CD4-positive, CD25-positive, alpha-beta regulatory T cell (primary cell): ENCODE data around the gene SHC2. TPM values are rescaled to one million over a fixed set of nuclear protein-coding genes. Genes with fewer than 3 reads are reported as not detected.
"Not testable (repeated sequence)": the region's sequence is repeated elsewhere in the genome, so short reads cannot be mapped to it uniquely, and the experiment has no call there.

Source experiments
- ATAC-seq, 2 donors: fragments of 150-1000 bp; cut with Tn5 transposase; one replicate each; pipeline ENCODE4 v1.10.0; 2021; ENCODE audit warnings: low read depth in 2 of 2, moderate number of reproducible peaks in 2 of 2, moderate library complexity in 1 of 2
- DNase-seq, 3 donors: peaks; one replicate each; pipeline versions ENCODE4 v3.0.0 to v3.0.0-alpha.2; 2012 to 2022; ENCODE audit warnings: mixed read lengths in 1 of 3
- H3K27ac ChIP-seq: one replicate; pipeline ENCODE4 v1.7.0; 2013; ENCODE audit warnings: mild to moderate bottlenecking, low read length; ENCODE audit not compliant: insufficient read depth, poor library complexity, severe bottlenecking
- H3K27me3 ChIP-seq: one replicate; pipeline ENCODE4 v1.7.0; 2013; ENCODE audit warnings: low read length; ENCODE audit not compliant: control insufficient read depth, insufficient read depth
- H3K36me3 ChIP-seq: one replicate; pipeline ENCODE4 v1.7.0; 2013; ENCODE audit warnings: mild to moderate bottlenecking, low read length, moderate library complexity; ENCODE audit not compliant: control insufficient read depth, insufficient read depth
- H3K4me1 ChIP-seq: 2 replicates; pipeline ENCODE4 v1.7.0; 2013; ENCODE audit warnings: mild to moderate bottlenecking, low read length; ENCODE audit not compliant: insufficient read depth, control insufficient read depth, poor library complexity, severe bottlenecking
- H3K4me3 ChIP-seq: one replicate; pipeline ENCODE4 v1.7.0; 2013; ENCODE audit warnings: low read depth, mild to moderate bottlenecking, low read length, moderate library complexity
- H3K9me3 ChIP-seq, 2 experiments: 1 replicate in 1 of 2; 2 replicates in 1 of 2; pipeline ENCODE4 v1.7.0; 2013; ENCODE audit warnings: low read length in 2 of 2, mild to moderate bottlenecking in 1 of 2, moderate library complexity in 1 of 2; ENCODE audit not compliant: control insufficient read depth in 2 of 2
- H3K27ac Mint-ChIP-seq, 3 donors: one replicate each; pipeline ENCODE4 v1.8.0; 2020 to 2022; ENCODE audit warnings: mild to moderate bottlenecking in 3 of 3, mixed read lengths in 3 of 3, moderate library complexity in 2 of 3
- H3K27me3 Mint-ChIP-seq: one replicate; pipeline ENCODE4 v1.8.0; 2022; ENCODE audit warnings: mild to moderate bottlenecking, mixed read lengths
- H3K36me3 Mint-ChIP-seq: one replicate; pipeline ENCODE4 v1.8.0; 2020; ENCODE audit warnings: mixed read lengths
- H3K4me1 Mint-ChIP-seq, 4 donors: one replicate each; pipeline ENCODE4 v1.8.0; 2020 to 2022; ENCODE audit warnings: mixed read lengths in 4 of 4, mild to moderate bottlenecking in 1 of 4
- H3K4me3 Mint-ChIP-seq, 4 donors: one replicate each; pipeline ENCODE4 v1.8.0; 2020 to 2022; ENCODE audit warnings: mild to moderate bottlenecking in 4 of 4, mixed read lengths in 4 of 4, moderate library complexity in 3 of 4
- H3K9me3 Mint-ChIP-seq, 7 donors: one replicate each; pipeline ENCODE4 v1.8.0; 2020 to 2022; ENCODE audit warnings: mixed read lengths in 7 of 7, mild to moderate bottlenecking in 3 of 7, moderate library complexity in 2 of 7
- polyA plus RNA-seq, 4 donors: library from polyadenylated mRNA; unstranded; fragments of 300-500 nt; fragmentation: Illumina TruSeq; gene quantifications; one replicate each; pipeline ENCODE4 v1.2.3, GENCODE V29; 2021
- total RNA-seq: library from RNA; stranded (reverse); gene quantifications from one replicate; pipeline ENCODE4 v1.2.3, GENCODE V29; 2022

Gene SHC2
- total and polyA plus RNA-seq, 5 donors from 2014 or later: not detected

DNA sequence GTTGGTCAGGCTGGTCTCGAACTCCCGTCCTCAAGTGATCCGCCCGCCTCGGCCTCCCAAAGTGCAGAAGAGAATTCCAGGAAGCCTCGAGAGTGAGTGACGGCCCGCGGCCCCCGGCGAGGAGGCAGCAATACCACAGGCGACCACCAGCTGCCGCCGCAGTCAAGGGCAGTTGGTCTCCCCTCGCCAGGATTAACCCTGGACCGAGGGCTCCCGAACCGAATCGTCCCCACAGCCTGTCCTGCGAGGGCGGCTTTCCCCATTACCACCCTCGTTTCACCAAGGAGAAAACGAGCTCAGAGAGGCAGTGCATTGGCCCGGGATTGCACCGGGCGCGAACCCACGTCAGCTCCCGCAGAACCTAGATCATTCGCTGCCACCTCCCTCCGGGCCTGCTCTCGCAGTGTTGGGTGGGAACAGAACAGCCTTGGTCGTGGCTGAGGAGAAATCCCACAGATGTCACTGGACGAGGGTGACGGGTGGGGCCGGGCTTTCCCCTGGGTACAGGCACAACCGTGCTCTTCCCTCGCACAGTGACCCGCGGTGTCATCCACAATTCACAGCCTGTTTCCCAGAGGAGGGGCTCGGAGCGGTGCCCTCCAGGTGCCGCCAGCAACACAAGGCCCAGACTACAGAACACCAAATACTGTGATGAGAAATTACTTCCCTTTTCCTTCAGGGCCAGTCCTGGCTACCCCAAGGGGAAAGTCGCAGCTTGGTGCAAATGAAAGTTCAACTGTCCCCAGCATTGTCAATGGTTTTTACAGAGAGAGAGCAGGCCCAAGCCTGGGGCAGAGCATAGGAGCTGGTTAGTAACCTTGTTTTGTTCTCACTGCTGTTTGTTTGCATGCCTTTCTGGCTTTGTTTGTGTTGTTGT is 76.7 kb downstream of the SHC2 start:
- H3K27ac ChIP-seq: no peak overlapping the region
- H3K9me3 ChIP-seq: no peaks in the 10 kb centered on the region
- H3K4me1 Mint-ChIP-seq: peaks cover 0 to 24% (median 10%) of the 10 kb centered on the region in 4 donors
- H3K36me3 ChIP-seq: no peaks in the 10 kb centered on the region
- ATAC-seq (no peak), DNase-seq (no peak)
- H3K27ac Mint-ChIP-seq: peak overlapping the region in 1 of 3 donors; percentile 9
- no peak overlapping the region for H3K4me3 ChIP-seq
- peaks cover 8% of the 10 kb centered on the region for H3K4me1 ChIP-seq
- H3K36me3 Mint-ChIP-seq: no peaks in the 10 kb centered on the region
- H3K9me3 Mint-ChIP-seq: peaks cover 0 to 2% (median 0%) of the 10 kb centered on the region in 7 donors
- H3K4me3 Mint-ChIP-seq: peak overlapping the region in 2 of 4 donors; percentile 2 to 47
- H3K27me3 Mint-ChIP-seq: peaks cover 47% of the 10 kb centered on the region
- no peaks in the 10 kb centered on the region for H3K27me3 ChIP-seq

GRCh38 chr19:383040-383439 is 77.8 kb downstream of the SHC2 start:
- no peak overlapping the region for H3K27ac ChIP-seq
- peak overlapping the region in 1 of 3 donors; percentile 70 for H3K27ac Mint-ChIP-seq
- H3K9me3 ChIP-seq: no peaks in the 10 kb centered on the region
- ATAC-seq: no peak
- H3K4me1 ChIP-seq: peaks cover 8% of the 10 kb centered on the region
- H3K27me3 Mint-ChIP-seq: peaks cover 43% of the 10 kb centered on the region
- H3K4me3 Mint-ChIP-seq: no peak overlapping the region
- peak overlapping the region; percentile 47 for H3K4me3 ChIP-seq
- peaks cover 0 to 2% (median 0%) of the 10 kb centered on the region in 7 donors for H3K9me3 Mint-ChIP-seq
- DNase-seq: no peak
- peaks cover 0 to 25% (median 10%) of the 10 kb centered on the region in 4 donors for H3K4me1 Mint-ChIP-seq
- no peaks in the 10 kb centered on the region for H3K27me3 ChIP-seq
- H3K36me3 ChIP-seq: no peaks in the 10 kb centered on the region
- H3K36me3 Mint-ChIP-seq: no peaks in the 10 kb centered on the region

DNA sequence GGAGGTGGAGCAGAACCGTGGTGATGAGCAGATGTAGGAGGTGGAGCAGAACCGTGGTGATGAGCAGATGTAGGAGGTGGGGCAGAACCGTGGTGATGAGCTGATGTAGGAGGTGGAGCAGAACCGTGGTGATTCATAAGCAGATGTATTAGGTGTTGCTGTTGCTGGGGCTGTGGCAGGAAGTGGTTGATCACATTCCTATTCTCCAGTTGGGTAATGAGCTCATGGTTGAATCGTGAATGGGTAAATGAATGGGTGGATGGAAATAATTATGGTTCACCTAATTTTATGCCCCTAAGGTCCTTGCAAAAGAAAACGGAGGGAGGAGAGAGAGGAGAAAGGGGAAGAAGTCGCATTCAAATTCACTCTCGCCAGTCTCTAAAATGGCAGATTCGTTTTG is 78.3 kb downstream of the SHC2 start:
- not testable (repeated sequence) for H3K9me3 ChIP-seq, H3K36me3 Mint-ChIP-seq, H3K27ac ChIP-seq, H3K4me1 ChIP-seq, H3K27me3 ChIP-seq, H3K9me3 Mint-ChIP-seq, H3K36me3 ChIP-seq
- peak in 2 of 3 donors; percentile 42 to 50 for DNase-seq
- ATAC-seq: peak; percentile 73 to 97
- Mint-ChIP-seq H3K4me1 (peaks cover 0 to 28% (median 12%) of the 10 kb centered on the region in 4 donors), H3K27me3 (peaks cover 42% of the 10 kb centered on the region), H3K4me3 (peak overlapping the region in 2 of 4 donors; percentile 50 to 64), H3K27ac (peak overlapping the region in 1 of 3 donors; percentile 2)
- H3K4me3 ChIP-seq: peak overlapping the region; percentile 47

GRCh38 chr19:381901-382300 is 78.9 kb downstream of the SHC2 start:
- H3K4me3 ChIP-seq, H3K9me3 ChIP-seq, H3K4me1 ChIP-seq, H3K36me3 ChIP-seq, H3K9me3 Mint-ChIP-seq, H3K27ac Mint-ChIP-seq, DNase-seq, H3K27ac ChIP-seq, H3K27me3 ChIP-seq, ATAC-seq, H3K36me3 Mint-ChIP-seq, H3K4me3 Mint-ChIP-seq: not testable (repeated sequence)
- H3K4me1 Mint-ChIP-seq: peaks cover 0 to 28% (median 12%) of the 10 kb centered on the region in 4 donors
- peaks cover 39% of the 10 kb centered on the region for H3K27me3 Mint-ChIP-seq

DNA sequence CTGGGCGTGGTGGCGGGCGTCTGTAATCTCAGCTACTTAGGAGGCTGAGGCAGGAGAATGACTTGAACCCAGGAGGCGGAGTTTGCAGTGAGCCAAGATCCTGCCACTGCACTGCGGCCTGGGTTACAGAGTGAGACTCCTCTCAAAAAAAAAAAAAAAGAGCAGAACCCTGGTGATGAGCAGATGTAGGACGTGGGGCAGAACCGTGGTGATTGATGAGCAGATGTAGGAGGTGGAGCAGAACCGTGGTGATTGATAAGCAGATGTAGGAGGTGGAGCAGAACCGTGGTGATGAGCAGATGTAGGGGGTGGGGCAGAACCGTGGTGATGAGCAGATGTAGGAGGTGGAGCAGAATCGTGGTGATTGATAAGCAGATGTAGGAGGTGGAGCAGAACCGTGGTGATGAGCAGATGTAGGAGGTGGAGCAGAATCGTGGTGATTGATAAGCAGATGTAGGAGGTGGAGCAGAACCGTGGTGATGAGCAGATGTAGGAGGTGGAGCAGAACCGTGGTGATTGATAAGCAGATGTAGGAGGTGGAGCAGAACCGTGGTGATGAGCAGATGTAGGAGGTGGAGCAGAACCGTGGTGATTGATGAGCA is 80.1 kb downstream of the SHC2 start:
- not testable (repeated sequence) for H3K27me3 ChIP-seq, H3K9me3 ChIP-seq, H3K4me1 ChIP-seq, H3K36me3 Mint-ChIP-seq, H3K27ac Mint-ChIP-seq, ATAC-seq, H3K4me3 ChIP-seq, H3K9me3 Mint-ChIP-seq, H3K36me3 ChIP-seq, H3K27ac ChIP-seq, DNase-seq
- peaks cover 36% of the 10 kb centered on the region for H3K27me3 Mint-ChIP-seq
- peak overlapping the region in 2 of 4 donors; percentile 44 to 91 for H3K4me3 Mint-ChIP-seq
- peaks cover 0 to 28% (median 12%) of the 10 kb centered on the region in 4 donors for H3K4me1 Mint-ChIP-seq

- no peaks in the 10 kb centered on the region for H3K36me3 Mint-ChIP-seq
- peaks cover 31% of the 10 kb centered on the region for H3K27me3 Mint-ChIP-seq
- no peak overlapping the region for H3K4me3 ChIP-seq
- ATAC-seq (no peak), DNase-seq (no peak)
- H3K27ac ChIP-seq: no peak overlapping the region
- peaks cover 0 to 2% (median 0%) of the 10 kb centered on the region in 7 donors for H3K9me3 Mint-ChIP-seq
- H3K4me1 Mint-ChIP-seq: peaks cover 0 to 28% (median 12%) of the 10 kb centered on the region in 4 donors
- no peaks in the 10 kb centered on the region for H3K9me3 ChIP-seq
- H3K27ac Mint-ChIP-seq: no peak overlapping the region
- H3K27me3 ChIP-seq: no peaks in the 10 kb centered on the region
- no peak overlapping the region for H3K4me3 Mint-ChIP-seq
- peaks cover 8% of the 10 kb centered on the region for H3K4me1 ChIP-seq
- no peaks in the 10 kb centered on the region for H3K36me3 ChIP-seq
Measured at GRCh38 chr19:379796-380195, 81.0 kb downstream of the SHC2 start.

DNA sequence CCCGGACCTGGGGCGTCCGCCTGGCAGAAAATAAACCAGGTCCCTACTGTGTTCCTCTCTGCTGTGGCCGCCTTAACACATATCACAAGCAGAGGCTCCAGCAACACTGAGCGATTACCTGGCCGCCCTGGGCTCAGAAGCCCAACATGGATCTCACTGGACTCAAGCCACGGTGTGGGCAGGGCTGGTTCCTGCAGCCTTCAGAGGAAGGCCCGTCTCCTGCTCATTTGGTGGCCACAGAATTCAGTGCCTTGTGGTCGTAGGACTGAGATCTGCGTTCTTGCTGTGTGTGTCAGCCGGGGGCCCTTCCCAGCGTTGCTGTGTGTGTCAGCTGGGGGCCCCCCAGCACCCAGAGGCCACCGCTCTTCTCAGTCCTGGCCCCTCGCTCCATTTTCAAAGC is 82.1 kb downstream of the SHC2 start:
- Mint-ChIP-seq H3K27ac (no peak overlapping the region), H3K9me3 (peaks cover 0 to 2% (median 0%) of the 10 kb centered on the region in 7 donors)
- ATAC-seq: no peak

More for the DNA sequence above, 82.1 kb downstream of the SHC2 start:
- no peak overlapping the region for H3K27ac ChIP-seq
- Mint-ChIP-seq H3K4me1 (peaks cover 0 to 20% (median 12%) of the 10 kb centered on the region in 4 donors), H3K4me3 (no peak overlapping the region), H3K36me3 (no peaks in the 10 kb centered on the region), H3K27me3 (peaks cover 24% of the 10 kb centered on the region)
- peaks cover 8% of the 10 kb centered on the region for H3K4me1 ChIP-seq
- H3K9me3 ChIP-seq: no peaks in the 10 kb centered on the region
- H3K36me3 ChIP-seq: no peaks in the 10 kb centered on the region
- no peaks in the 10 kb centered on the region for H3K27me3 ChIP-seq
- H3K4me3 ChIP-seq: no peak overlapping the region
- DNase-seq: no peak
